Natural killer cell treated with Interleukin-12 subunit alpha and Interleukin-12 subunit beta and Interleukin-15 and Interleukin-18, amount 100 ng/mL, for 72 hours (primary cell): ENCODE results near the gene NLRP3. TPM values are rescaled to one million over a fixed set of nuclear protein-coding genes. Genes with fewer than 3 reads are reported as not detected.
"Not testable (repeated sequence)": the region's sequence is repeated elsewhere in the genome, so short reads cannot be mapped to it uniquely, and the experiment has no call there.

ENCODE experiments used
- ATAC-seq, 2 donors: fragments of 150-1000 bp; cut with Tn5 transposase in 1 of 2; sonication (Bioruptor Pico), chemical (Tn5 transposase) in 1 of 2; 2 replicates each; pipeline ENCODE4 v1.10.0; 2021
- DNase-seq: peaks from one replicate; pipeline ENCODE4 v3.0.0; 2022; ENCODE audit warnings: low spot score
- H3K27ac Mint-ChIP-seq, 2 donors: 1 replicate in 1 of 2; 2 replicates in 1 of 2; pipeline ENCODE4 v1.8.0; 2022; ENCODE audit warnings: mixed read lengths in 2 of 2, mild to moderate bottlenecking in 1 of 2, moderate library complexity in 1 of 2
- H3K27me3 Mint-ChIP-seq, 2 donors: 1 replicate in 1 of 2; 2 replicates in 1 of 2; pipeline ENCODE4 v1.8.0; 2022; ENCODE audit warnings: mixed read lengths in 2 of 2
- H3K36me3 Mint-ChIP-seq: one replicate; pipeline ENCODE4 v1.8.0; 2022; ENCODE audit warnings: mixed read lengths
- H3K4me1 Mint-ChIP-seq, 2 donors: 1 replicate in 1 of 2; 2 replicates in 1 of 2; pipeline ENCODE4 v1.8.0; 2022; ENCODE audit warnings: low read depth in 2 of 2, mixed read lengths in 2 of 2, mild to moderate bottlenecking in 1 of 2
- H3K4me3 Mint-ChIP-seq: one replicate; pipeline ENCODE4 v1.8.0; 2022; ENCODE audit warnings: mixed read lengths
- H3K9me3 Mint-ChIP-seq: 2 replicates; pipeline ENCODE4 v1.8.0; 2022; ENCODE audit warnings: mixed read lengths
- total RNA-seq, 2 donors: library from RNA; stranded (reverse); gene quantifications; one replicate each; pipeline ENCODE4 v1.2.3, GENCODE V29; 2022

Gene NLRP3
- 1 to 10 TPM; 2.3 to 3.5 TPM for total RNA-seq

GRCh38 chr1:247415423-247416361 is at the start of gene NLRP3:
TSS of gene NLRP3 (plus strand) at chr1:247416173. CDS start at chr1:247418801, 2,628 bp downstream.
- Mint-ChIP-seq H3K4me3 (peak within 1 kb of the TSS; percentile 97), H3K36me3 (no peaks in the 10 kb centered on the region), H3K9me3 (no peaks in the 10 kb centered on the region), H3K27me3 (peaks cover 0 to 3% of the 10 kb centered on the region in 2 donors), H3K27ac (peak within 1 kb of the TSS; percentile 65 to 92), H3K4me1 (peaks cover 42 to 43% of the 10 kb centered on the region in 2 donors)
- ATAC-seq: peak; percentile 90
- DNase-seq: no peak

- H3K27me3 Mint-ChIP-seq, H3K4me1 Mint-ChIP-seq, H3K4me3 Mint-ChIP-seq, ATAC-seq, H3K36me3 Mint-ChIP-seq, DNase-seq, H3K9me3 Mint-ChIP-seq, H3K27ac Mint-ChIP-seq: not testable (repeated sequence)
Measured at GRCh38 chr1:247366345-247366744, 49.6 kb upstream of the NLRP3 start.

DNA sequence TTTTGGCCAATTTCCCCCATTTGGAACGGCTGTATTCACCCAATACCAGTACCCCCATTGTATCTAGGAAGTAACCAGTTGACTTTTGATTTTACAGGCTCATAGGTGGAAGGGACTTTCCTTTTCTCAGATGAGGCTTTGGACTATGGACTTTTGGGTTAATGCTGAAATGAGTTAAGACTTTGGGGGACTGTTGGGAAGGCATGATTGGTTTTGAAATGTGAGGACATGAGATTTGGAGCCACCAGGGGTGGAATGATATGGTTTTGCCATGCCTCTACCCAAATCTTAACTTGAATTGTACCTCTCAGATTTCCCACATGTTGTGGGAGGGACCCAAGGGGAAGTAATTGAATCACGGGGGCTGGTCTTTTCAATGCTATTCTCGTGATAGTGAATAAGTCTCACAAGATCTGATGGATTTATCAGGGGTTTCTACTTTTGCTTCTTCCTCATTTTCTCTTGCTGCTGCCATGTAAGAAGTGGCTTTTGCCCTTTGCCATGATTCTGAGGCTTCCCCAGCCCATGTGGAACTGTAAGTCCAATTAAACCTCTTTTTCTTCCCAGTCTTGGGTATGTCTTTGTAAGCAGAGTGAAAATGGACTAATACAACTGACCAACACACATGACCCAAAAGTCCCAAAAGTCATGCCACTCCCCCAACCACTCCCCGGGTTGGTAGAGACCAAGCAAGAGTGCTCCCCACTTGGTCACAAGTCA is 48.9 kb upstream of the NLRP3 start:
- H3K27ac Mint-ChIP-seq: no peak overlapping the region
- peaks cover 0 to 8% of the 10 kb centered on the region in 2 donors for H3K4me1 Mint-ChIP-seq
- no peaks in the 10 kb centered on the region for H3K9me3 Mint-ChIP-seq
- H3K36me3 Mint-ChIP-seq: no peaks in the 10 kb centered on the region
- DNase-seq: no peak
- H3K27me3 Mint-ChIP-seq: peaks cover 0 to 3% of the 10 kb centered on the region in 2 donors
- H3K4me3 Mint-ChIP-seq: no peak overlapping the region
- ATAC-seq: no peak

GRCh38 chr1:247367786-247368422 is 48.1 kb upstream of the NLRP3 start:
- Mint-ChIP-seq H3K4me1 (peaks cover 0 to 8% of the 10 kb centered on the region in 2 donors), H3K27ac (no peak overlapping the region), H3K9me3 (no peaks in the 10 kb centered on the region), H3K4me3 (no peak overlapping the region), H3K27me3 (peaks cover 0 to 6% of the 10 kb centered on the region in 2 donors), H3K36me3 (no peaks in the 10 kb centered on the region)
- peak; percentile 53 for ATAC-seq
- no peak for DNase-seq

GRCh38 chr1:247368490-247369145 is 47.4 kb upstream of the NLRP3 start:
- Mint-ChIP-seq H3K27ac (no peak overlapping the region), H3K27me3 (peaks cover 0 to 6% of the 10 kb centered on the region in 2 donors), H3K4me3 (no peak overlapping the region), H3K9me3 (no peaks in the 10 kb centered on the region), H3K36me3 (no peaks in the 10 kb centered on the region), H3K4me1 (peaks cover 0 to 6% of the 10 kb centered on the region in 2 donors)
- DNase-seq (no peak), ATAC-seq (no peak)

DNA sequence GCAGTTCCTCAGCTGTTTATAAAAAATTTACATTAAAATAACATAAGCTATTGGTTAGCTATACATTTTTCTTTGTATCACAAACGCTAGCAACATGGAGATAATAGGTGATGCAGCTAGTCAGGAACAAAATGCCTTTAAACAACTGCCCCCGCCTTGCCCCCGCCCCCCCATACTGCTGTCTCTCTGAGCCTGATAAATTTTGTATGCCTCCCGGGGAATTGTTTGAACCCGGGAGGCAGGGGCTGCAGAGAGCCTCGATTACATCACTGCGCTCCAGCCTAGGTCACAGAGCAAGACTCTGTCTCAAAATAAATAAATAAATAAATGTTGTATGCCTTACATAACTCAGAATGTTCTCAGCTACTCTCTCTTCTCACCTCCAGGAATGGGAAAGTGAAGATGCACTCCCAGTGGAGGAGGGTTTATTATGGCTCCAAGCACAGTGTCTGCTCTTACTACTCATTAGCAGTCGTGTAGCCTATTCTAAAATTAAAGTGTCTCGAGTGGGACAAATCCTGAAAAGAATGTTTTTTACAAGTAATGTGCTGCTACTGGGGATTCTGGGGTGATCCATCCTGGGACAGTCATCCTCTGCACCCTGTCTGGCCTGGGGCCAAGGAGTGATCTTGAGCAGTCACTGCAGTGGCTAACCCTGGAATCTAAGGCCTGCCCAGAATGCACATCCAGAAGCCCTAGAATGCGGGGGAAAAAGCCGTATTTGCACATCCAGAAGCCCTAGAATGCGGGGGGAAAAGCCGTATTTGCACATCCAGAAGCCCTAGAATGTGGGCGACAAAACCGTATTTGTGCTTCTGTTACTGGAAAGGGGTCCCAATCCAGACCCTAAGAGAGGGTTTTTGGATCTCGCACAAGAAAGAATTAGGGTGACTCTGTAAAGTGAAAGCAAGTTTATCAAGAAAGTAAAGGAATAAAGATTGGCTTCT is 44.9 kb upstream of the NLRP3 start:
- Mint-ChIP-seq H3K4me3 (no peak overlapping the region), H3K9me3 (no peaks in the 10 kb centered on the region), H3K36me3 (no peaks in the 10 kb centered on the region), H3K4me1 (peaks cover 0 to 9% of the 10 kb centered on the region in 2 donors), H3K27me3 (peaks cover 0 to 6% of the 10 kb centered on the region in 2 donors), H3K27ac (no peak overlapping the region)
- no peak for DNase-seq
- no peak for ATAC-seq

DNA sequence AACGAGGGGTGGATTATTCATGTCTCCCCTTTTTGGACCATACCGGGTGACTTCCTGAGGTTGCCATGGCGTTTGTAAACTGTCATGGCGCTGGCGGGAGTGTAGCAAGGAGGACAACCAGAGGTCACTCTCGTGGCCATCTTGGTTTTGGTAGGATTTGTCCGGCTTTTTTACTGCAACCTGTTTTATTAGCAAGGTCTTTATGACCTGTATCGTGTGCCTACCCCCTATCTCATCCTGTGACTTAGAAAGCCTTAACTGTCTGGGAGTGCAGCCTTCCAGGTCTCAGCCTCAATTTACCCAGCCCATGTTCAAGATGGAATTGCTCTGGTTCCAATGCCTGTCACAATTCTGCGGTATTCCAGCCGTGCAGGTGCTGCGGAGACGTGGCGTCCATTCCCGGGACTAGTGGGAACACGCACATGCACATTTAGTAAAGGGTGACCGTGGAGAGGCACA is 44.1 kb upstream of the NLRP3 start:
- H3K4me1 Mint-ChIP-seq: peaks cover 0 to 9% of the 10 kb centered on the region in 2 donors
- peaks cover 0 to 6% of the 10 kb centered on the region in 2 donors for H3K27me3 Mint-ChIP-seq
- no peak for ATAC-seq
- no peaks in the 10 kb centered on the region for H3K36me3 Mint-ChIP-seq
- no peak overlapping the region for H3K27ac Mint-ChIP-seq
- no peak overlapping the region for H3K4me3 Mint-ChIP-seq
- no peak for DNase-seq
- no peaks in the 10 kb centered on the region for H3K9me3 Mint-ChIP-seq

GRCh38 chr1:247373721-247374141 is 42.2 kb upstream of the NLRP3 start:
- H3K27me3 Mint-ChIP-seq: peaks cover 0 to 6% of the 10 kb centered on the region in 2 donors
- no peaks in the 10 kb centered on the region for H3K9me3 Mint-ChIP-seq
- no peak overlapping the region for H3K27ac Mint-ChIP-seq
- peak overlapping the region; percentile 63 for H3K4me3 Mint-ChIP-seq
- ATAC-seq: peak; percentile 57 to 58
- DNase-seq: no peak
- peaks cover 0 to 3% of the 10 kb centered on the region in 2 donors for H3K4me1 Mint-ChIP-seq
- H3K36me3 Mint-ChIP-seq: no peaks in the 10 kb centered on the region

GRCh38 chr1:247374651-247375334 is 41.2 kb upstream of the NLRP3 start:
- ATAC-seq, H3K36me3 Mint-ChIP-seq, H3K27me3 Mint-ChIP-seq, DNase-seq, H3K4me1 Mint-ChIP-seq, H3K27ac Mint-ChIP-seq, H3K4me3 Mint-ChIP-seq, H3K9me3 Mint-ChIP-seq: not testable (repeated sequence)

DNA sequence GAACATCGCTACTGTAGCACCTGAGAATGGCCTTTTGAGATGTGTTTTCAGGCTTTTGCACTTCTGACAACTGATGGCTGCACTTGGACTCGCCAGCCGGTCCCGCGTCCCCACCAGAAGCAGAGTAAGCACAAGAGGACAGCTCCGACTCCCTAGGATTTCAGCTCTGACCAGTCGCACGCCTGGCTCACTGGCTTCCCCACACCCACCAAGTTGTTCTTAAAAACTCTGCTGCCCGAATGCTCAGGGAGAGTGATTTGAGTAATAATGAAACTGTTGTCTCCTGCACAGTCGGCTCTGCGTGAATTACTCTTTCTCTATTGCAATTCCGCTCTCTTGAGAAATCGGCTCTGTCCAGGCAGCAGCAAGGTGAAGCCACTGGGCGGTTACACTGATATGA is 40.2 kb upstream of the NLRP3 start:
- Mint-ChIP-seq H3K4me3 (no peak overlapping the region), H3K4me1 (peaks cover 0 to 3% of the 10 kb centered on the region in 2 donors), H3K27ac (no peak overlapping the region), H3K36me3 (no peaks in the 10 kb centered on the region), H3K9me3 (no peaks in the 10 kb centered on the region), H3K27me3 (peaks cover 0 to 3% of the 10 kb centered on the region in 2 donors)
- no peak for ATAC-seq
- no peak for DNase-seq

DNA sequence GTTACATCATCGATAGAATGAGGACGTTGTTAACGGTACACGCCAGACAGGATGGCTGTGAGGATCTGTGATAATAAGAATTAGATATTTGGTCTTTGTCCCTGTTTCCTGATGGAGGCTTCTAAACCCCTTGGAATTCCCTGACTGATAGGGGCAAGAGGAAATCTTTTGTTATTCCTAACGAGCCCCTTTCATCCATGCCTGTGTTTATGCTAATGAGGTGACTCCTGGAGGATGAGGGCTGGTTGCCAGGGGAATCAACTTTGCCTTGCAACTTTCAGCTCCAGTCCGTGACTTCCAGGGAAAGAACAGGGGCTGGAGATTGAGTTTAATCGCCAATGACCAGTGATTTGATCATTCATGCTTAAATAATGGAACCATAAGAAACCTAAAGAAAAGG is 39.3 kb upstream of the NLRP3 start:
- H3K4me3 Mint-ChIP-seq: no peak overlapping the region
- peaks cover 0 to 3% of the 10 kb centered on the region in 2 donors for H3K4me1 Mint-ChIP-seq
- no peak for DNase-seq
- no peaks in the 10 kb centered on the region for H3K9me3 Mint-ChIP-seq
- no peaks in the 10 kb centered on the region for H3K36me3 Mint-ChIP-seq
- H3K27me3 Mint-ChIP-seq: peaks cover 0 to 3% of the 10 kb centered on the region in 2 donors
- ATAC-seq: no peak
- no peak overlapping the region for H3K27ac Mint-ChIP-seq

DNA sequence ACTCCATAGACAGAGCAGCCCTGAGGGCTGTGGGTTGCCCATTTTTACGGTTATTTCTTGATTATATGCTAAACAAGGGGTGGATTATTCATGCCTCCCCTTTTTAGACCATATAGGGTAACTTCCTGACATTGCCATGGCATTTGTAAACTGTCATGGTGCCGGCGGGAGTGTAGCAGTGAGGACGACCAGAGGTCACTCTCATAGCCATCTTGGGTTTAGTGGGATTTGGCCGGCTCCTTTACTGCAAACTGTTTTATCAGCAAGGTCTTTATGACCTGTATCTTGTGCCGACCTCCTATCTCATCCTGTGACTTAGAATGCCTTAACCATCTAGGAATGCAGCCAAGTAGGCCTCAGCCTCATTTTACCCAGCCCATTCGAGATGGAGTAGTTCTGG is 38.3 kb upstream of the NLRP3 start:
- H3K27ac Mint-ChIP-seq, H3K36me3 Mint-ChIP-seq, H3K4me1 Mint-ChIP-seq, H3K27me3 Mint-ChIP-seq, ATAC-seq, H3K4me3 Mint-ChIP-seq, DNase-seq, H3K9me3 Mint-ChIP-seq: not testable (repeated sequence)
